IPS-20b (cell line): ENCODE results near the gene PSMA8.
"Not testable (repeated sequence)": the region's sequence is repeated elsewhere in the genome, so short reads cannot be mapped to it uniquely, and the experiment has no call there.

Experiments
- H3K27ac ChIP-seq: one replicate; pipeline ENCODE4 v1.5.1; 2013; ENCODE audit warnings: low read length
- H3K27me3 ChIP-seq: 2 replicates; pipeline ENCODE4 v1.6.1; 2013; ENCODE audit warnings: mild to moderate bottlenecking, low read length, inconsistent platforms; ENCODE audit not compliant: insufficient read depth
- H3K36me3 ChIP-seq: 2 replicates; pipeline ENCODE4 v1.6.1; 2013; ENCODE audit warnings: low read depth, mild to moderate bottlenecking, inconsistent platforms, low read length, moderate library complexity; ENCODE audit not compliant: insufficient read depth
- H3K4me1 ChIP-seq: 2 replicates; pipeline ENCODE4 v1.6.1; 2013; ENCODE audit warnings: mild to moderate bottlenecking, control low read depth, inconsistent platforms, low read length, moderate library complexity; ENCODE audit not compliant: insufficient read depth
- H3K4me3 ChIP-seq: 2 replicates; pipeline ENCODE4 v1.5.1; 2013; ENCODE audit warnings: mild to moderate bottlenecking, low read length, inconsistent platforms
- H3K9ac ChIP-seq: 2 replicates; pipeline ENCODE4 v1.6.1; 2013; ENCODE audit warnings: low read depth, mild to moderate bottlenecking, inconsistent platforms, low read length, moderate library complexity
- H3K9me3 ChIP-seq: 2 replicates; pipeline ENCODE4 v1.6.1; 2013; ENCODE audit warnings: mild to moderate bottlenecking, low read depth, low read length, inconsistent platforms; ENCODE audit not compliant: insufficient read depth

PSMA8 gene

DNA sequence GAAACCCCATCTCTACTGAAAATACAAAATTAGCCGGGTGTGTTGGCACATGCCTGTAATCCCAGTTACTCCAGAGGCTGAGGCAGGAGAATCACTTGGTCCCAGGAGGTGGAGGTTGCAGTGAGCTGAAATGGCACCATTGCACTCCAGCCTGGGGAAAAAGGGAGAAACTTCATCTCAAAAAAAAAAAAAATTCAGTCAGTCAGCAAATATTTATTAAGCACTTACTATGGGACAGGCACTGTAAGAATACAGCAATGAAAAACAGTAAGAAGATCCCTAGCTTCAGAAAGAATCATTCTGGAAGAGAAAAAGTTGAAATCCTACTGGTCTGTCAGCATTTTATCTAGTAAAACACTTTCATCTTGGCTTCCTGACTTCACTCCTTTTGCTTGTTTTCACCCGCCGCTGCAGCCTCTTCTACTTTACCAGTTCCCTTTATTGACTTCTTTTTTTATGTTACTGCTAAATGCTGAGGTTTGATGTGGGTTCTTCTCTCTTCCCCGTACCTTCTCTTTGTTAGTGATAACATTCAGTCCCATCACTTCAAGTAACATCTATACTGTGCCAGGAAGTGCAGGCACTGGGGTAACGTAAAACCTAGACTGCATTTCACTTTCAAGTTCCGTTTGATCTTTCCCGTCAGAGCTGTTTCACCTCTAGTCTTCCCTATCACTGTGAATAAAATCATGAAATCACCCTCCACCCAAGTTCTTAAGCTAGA, 81.7 kb downstream of the PSMA8 start:
- H3K4me3 ChIP-seq: no peak overlapping the region
- H3K9me3 ChIP-seq: no peaks in the 10 kb centered on the region
- no peaks in the 10 kb centered on the region for H3K4me1 ChIP-seq
- H3K9ac ChIP-seq: no peak overlapping the region
- no peak overlapping the region for H3K27ac ChIP-seq
- no peaks in the 10 kb centered on the region for H3K36me3 ChIP-seq
- no peaks in the 10 kb centered on the region for H3K27me3 ChIP-seq

DNA sequence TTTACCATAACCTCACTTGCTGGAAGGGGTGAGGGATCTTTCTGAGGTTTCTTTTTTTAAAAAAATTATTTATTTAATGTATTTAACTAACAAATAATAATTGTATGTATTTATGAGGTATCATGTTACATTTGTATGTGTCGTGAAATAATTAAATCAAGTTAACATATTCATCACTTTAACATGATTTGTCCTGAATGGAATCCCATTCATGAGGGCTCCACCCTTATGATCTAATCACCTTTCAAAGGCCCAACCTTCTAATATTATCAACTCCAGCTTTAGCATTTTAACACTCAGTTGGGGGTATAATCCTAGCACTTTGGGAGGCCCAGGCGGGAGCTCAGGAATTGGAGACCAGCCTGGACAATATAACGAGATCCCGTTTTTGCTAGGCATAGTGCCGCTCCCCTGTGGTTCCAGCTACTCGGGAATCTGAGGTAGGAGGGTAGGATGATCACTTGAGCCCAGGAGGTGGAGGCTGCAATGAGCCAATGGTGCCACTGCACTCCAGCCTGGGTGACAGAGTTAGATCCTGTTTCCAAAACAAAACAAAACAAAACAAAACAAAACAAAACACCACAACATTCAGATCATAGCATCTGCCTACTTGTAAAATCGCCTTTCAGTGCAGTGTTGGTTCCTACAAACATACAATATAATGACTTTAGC, 91.5 kb downstream of the PSMA8 start:
- peaks cover 11% of the 10 kb centered on the region; the same call in 1 of the 2 replicates for H3K4me1 ChIP-seq
- no peaks in the 10 kb centered on the region for H3K36me3 ChIP-seq
- no peaks in the 10 kb centered on the region for H3K9me3 ChIP-seq
- H3K27me3 ChIP-seq: peaks cover 14% of the 10 kb centered on the region
- H3K9ac ChIP-seq: no peak overlapping the region
- H3K4me3 ChIP-seq: no peak overlapping the region
- H3K27ac ChIP-seq: no peak overlapping the region

DNA sequence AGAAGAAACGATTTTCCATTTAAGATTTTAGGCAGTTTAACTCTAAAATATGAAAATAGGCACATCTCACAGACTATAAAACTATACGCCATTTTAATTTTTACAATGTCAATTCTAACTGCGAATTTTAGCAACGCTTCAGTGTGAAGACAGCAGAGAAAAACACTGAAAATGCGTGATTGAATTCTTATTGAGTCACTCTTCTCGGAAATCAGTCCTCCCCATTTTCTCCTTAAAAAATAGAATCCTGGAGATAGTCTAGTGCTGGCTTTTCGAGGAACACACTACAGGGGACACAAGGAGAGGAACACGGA, 92.2 kb downstream of the PSMA8 start:
- Histone ChIP-seq H3K27ac (no peak overlapping the region), H3K9ac (peak overlapping the region; percentile 1; the same call in 1 of the 2 replicates), H3K4me3 (peak overlapping the region; percentile 87)

DNA sequence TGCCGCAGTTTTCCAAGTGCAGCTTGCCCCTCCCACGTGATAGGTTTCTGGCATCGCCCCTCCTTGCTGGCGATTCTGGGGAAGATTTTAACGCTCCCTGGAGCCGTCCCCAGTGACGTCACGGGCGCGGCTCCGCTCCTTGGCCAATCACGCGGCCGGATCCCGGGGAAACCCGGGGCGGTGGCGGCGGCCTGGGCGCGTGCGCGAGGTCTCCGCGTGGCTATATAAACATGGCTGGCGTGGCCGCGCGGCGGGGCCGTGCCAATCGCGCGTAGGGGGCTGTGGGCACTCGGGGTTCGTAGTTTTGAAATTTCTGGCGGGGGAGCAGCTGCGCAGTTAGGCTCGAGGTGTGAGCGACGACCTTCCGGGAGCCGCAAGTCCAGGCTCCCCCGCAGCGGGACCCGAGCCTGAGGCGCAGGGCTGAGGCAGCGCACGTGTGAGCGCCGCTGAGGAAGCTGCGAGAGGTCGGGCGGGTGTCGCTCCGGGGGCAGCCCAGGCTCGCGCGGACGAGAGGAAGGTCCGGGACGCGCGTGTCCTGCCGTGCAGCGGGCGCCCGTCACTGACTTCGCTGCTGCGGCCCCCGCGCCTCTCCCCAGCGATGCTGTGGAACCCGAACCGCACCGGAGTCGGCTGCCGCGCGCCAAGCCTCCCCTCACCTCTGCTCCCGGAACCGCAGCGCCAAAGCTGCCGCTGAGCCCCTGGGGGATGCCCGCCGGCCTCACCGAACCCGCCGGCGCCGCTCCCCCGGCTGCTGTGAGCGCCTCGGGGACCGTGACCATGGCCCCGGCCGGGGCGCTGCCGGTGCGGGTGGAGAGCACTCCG, 92.8 kb downstream of the PSMA8 start, which contains the start of gene TAF4B:
Gene TAF4B (plus strand): TSS at position 217 of the 822 bp plus-strand sequence. CDS start 489 bp downstream, at position 706.
- H3K27me3 ChIP-seq: peaks cover 14% of the 10 kb centered on the region
- peak within 1 kb of the TSS; percentile 76 for H3K9ac ChIP-seq
- H3K27ac ChIP-seq: no peak within 1 kb of the TSS
- H3K4me3 ChIP-seq: peak within 1 kb of the TSS; percentile 87
- H3K9me3 ChIP-seq: no peaks in the 10 kb centered on the region
- H3K36me3 ChIP-seq: no peaks in the 10 kb centered on the region
- H3K4me1 ChIP-seq: peaks cover 11% of the 10 kb centered on the region; the same call in 1 of the 2 replicates

More for the DNA sequence above, 92.2 kb downstream of the PSMA8 start:
- H3K4me1 ChIP-seq: peaks cover 11% of the 10 kb centered on the region; the same call in 1 of the 2 replicates
- no peaks in the 10 kb centered on the region for H3K36me3 ChIP-seq
- no peaks in the 10 kb centered on the region for H3K9me3 ChIP-seq
- H3K27me3 ChIP-seq: peaks cover 14% of the 10 kb centered on the region

DNA sequence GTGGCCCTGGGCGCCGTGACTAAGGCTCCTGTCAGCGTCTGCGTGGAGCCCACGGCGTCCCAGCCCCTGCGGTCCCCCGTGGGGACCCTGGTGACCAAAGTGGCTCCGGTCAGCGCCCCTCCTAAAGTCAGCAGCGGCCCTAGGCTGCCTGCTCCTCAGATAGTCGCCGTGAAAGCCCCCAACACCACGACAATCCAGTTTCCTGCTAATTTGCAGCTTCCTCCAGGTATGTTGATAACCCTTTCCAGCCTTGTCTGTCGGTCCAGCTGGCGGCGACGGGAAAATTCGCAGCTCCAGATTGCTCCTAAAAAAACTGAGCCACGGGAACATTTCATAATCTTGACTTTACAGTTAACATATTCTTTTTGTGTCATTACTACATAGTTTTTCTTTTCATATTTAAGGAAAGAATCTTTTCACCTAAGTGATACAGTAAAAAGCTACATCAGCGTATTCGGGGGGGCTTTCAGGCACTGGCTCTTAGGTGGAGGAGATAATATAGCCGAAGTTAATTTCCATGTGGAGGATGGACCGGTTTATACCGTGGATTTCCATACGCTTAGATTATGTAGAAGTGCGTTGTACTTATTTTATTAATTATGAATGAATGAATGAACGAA, 93.5 kb downstream of the PSMA8 start:
- Histone ChIP-seq H3K4me1 (peaks cover 12% of the 10 kb centered on the region; the same call in 1 of the 2 replicates), H3K9ac (peak overlapping the region; percentile 76)

DNA sequence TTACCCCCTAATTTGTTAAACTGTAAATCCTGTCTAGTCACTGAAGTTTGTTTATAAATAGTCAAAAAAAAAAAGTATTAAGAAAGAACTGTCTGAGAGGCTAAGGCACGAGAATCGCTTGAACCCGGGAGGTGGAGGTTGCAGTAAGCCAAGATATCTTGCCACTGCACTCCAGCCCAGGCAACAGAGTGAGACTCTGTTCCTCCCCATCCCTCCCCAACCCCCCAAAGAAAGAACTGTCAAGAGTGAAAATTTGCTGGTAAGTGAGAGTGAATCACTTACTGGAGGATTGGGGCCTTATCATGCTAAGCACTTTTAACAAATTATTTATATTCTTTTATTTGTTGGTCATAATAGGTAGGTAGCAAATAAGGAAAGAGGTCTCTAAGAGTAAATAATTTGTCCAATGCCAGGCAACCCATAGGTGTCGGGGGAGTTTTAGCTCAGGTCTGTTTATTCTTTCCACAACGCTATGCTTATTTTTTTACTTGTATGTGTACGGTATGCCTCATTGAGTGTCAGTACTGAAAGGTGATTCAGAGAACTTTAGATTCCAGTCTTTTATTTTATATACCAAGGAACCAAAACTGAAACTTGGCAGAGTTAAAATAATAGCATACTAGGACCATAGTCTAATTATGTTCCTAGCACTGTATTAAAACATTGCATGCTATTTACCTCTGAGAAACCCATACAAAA, 95.0 kb downstream of the PSMA8 start:
- Histone ChIP-seq H3K9ac (no peak overlapping the region), H3K36me3 (0 out of 2 replicates have a peak, but pooled peaks cover 3% of the 10 kb centered on the region), H3K4me3 (peak overlapping the region; percentile 87), H3K27me3 (peaks cover 14% of the 10 kb centered on the region), H3K27ac (no peak overlapping the region), H3K9me3 (no peaks in the 10 kb centered on the region), H3K4me1 (peaks cover 24% of the 10 kb centered on the region; the same call in 1 of the 2 replicates)

More for the DNA sequence above, 93.5 kb downstream of the PSMA8 start:
- H3K4me3 ChIP-seq: peak overlapping the region; percentile 87
- no peak overlapping the region for H3K27ac ChIP-seq
- peaks cover 14% of the 10 kb centered on the region for H3K27me3 ChIP-seq
- 0 out of 2 replicates have a peak, but pooled peaks cover 3% of the 10 kb centered on the region for H3K36me3 ChIP-seq
- H3K9me3 ChIP-seq: no peaks in the 10 kb centered on the region

DNA sequence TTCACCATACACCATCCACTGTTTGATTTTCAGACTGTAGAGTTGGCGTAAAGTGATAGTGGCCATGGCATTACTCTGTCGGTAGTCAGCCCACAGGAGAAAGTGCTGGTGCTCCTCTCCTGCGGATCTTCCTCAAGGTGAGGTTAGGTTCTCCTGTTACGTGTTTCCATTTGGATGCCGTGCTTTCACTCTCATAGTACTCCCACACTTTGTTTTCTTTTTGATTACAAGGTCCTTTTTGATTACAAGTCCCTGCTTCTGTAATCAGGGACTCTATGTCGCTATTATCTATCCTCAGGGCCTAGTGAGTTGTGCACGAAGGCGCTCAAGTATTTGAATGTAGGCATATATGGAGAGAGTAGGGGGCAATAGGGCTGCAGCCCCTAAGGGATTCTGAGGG, 96.8 kb downstream of the PSMA8 start:
- Histone ChIP-seq H3K36me3 (0 out of 2 replicates have a peak, but pooled peaks cover 3% of the 10 kb centered on the region), H3K9me3 (no peaks in the 10 kb centered on the region), H3K4me3 (no peak overlapping the region), H3K27me3 (peaks cover 14% of the 10 kb centered on the region), H3K4me1 (peaks cover 28% of the 10 kb centered on the region; the same call in 1 of the 2 replicates), H3K27ac (no peak overlapping the region), H3K9ac (no peak overlapping the region)

DNA sequence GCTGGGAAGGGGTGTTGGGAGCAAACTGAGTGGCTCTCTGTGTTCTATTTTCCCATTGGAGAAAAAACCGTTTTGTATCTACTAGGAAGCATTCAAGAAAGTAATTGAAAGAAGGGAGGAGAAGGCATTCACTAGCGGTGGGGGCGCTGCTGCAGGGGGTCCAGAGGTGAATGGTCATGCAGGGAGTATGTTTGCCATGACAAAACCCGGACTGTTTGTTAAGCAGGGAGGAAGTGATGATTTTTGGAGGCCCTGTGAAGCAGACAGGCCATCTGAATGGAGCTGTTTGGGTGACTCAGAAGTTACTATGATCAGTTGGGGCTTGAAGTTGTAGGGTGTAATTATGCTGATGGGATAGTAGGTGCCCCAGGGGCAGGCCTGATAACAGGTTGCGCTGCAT, 99.5 kb downstream of the PSMA8 start:
- peaks cover 41% of the 10 kb centered on the region; the same call in 1 of the 2 replicates for H3K4me1 ChIP-seq
- H3K36me3 ChIP-seq: 0 out of 2 replicates have a peak, but pooled peaks cover 3% of the 10 kb centered on the region
- peak overlapping the region; percentile 72 for H3K27ac ChIP-seq
- peak overlapping the region; percentile 49; the same call in 1 of the 2 replicates for H3K9ac ChIP-seq
- peak overlapping the region; percentile 57 for H3K4me3 ChIP-seq
- peaks cover 1% of the 10 kb centered on the region; the same call in 1 of the 2 replicates for H3K27me3 ChIP-seq
- H3K9me3 ChIP-seq: no peaks in the 10 kb centered on the region

DNA sequence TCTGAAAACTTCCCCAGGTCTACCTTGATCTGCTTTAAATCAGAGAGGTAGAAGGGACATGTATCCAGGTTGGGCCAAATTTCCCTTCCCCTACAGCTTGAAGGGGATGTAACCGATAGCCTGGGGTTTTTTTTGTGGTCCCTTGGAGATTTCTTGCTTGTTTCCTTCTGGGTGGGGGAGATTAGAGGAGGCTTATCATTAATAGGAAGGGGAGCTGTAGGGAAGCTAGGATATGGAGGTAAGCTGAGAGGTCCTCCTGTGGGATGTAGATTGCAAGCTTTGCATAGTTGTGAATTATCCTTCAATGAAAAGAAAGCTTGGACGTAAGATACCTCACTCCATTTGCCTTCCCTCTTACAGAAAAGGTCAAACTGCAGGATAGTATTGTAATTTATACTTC, 103.7 kb downstream of the PSMA8 start:
- H3K27ac ChIP-seq, H3K36me3 ChIP-seq, H3K27me3 ChIP-seq, H3K4me3 ChIP-seq, H3K9ac ChIP-seq, H3K9me3 ChIP-seq: not testable (repeated sequence)
- peaks cover 30% of the 10 kb centered on the region; the same call in 1 of the 2 replicates for H3K4me1 ChIP-seq

DNA sequence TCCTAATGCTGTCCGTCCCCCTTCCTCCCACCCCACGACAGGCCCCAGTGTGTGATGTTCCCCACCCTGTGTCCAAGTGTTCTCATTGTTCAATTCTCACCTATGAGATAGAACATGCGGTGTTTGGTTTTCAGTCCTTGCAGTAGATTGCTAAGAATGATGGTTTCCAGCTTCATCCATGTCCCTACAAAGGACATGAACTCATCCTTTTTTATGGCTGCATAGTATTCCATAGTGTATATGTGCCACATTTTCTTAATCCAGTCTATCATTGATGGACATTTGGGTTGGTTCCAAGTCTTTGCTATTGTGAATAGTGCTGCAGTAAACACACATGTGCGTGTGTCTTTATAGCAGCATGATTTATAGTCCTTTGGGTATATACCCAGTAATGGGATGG, 105.0 kb downstream of the PSMA8 start:
- not testable (repeated sequence) for H3K27me3 ChIP-seq, H3K9me3 ChIP-seq, H3K36me3 ChIP-seq, H3K4me3 ChIP-seq, H3K27ac ChIP-seq, H3K9ac ChIP-seq
- peaks cover 20% of the 10 kb centered on the region; the same call in 1 of the 2 replicates for H3K4me1 ChIP-seq
